OCI-LY3 (cell line): ENCODE measurements around the gene SOX13.

Experiments used
- CTCF ChIP-seq: fragments of 200-600, 300-600 bp; sonication (generic); IDR thresholded peaks from 2 replicates; pipeline ENCODE4 v1.5.1; 2014; ENCODE audit warnings: antibody characterized with exemption, low read length, low read depth
- EZH2phosphoT487 ChIP-seq: fragments of 200-600 bp; shearing (Covaris generic); IDR thresholded peaks from 2 replicates; pipeline ENCODE4 v1.6.1; 2018; ENCODE audit warnings: antibody characterized with exemption, mixed run types, low read depth

- TF ChIP-seq CTCF (no peak), EZH2phosphoT487 (no peak)
Observed at GRCh38 chr1:204080163-204080903, 7.4 kb downstream of the SOX13 start.
